CD4-positive, alpha-beta T cell treated with Interleukin-4 for 4 hours (primary cell): Measurements from ENCODE around the gene SEPSECS.

Source experiments
- DNase-seq: peaks from one replicate; pipeline ENCODE4 v3.0.0-alpha.2; 2020

Gene SEPSECS

DNA sequence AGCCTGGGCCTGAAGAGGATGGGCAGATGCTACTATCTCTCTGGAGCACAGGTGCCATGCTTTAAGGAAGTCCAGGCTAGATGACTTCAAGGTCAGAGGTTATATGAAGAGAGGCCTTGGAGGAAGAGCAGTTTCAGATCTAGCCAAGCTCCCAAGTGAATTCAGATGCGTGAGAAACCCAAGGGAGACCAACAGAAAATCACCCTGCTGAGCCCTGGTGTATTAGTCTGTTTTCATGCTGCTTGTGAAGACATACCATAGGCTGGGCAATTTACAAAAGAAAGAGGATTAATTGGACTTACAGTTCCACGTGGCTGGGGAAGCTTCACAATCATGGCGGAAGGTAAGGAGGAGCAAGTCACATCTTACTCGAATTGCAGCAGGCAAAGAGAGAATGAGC, 81.7 kb downstream of the SEPSECS start:
- DNase-seq = no peak

DNA sequence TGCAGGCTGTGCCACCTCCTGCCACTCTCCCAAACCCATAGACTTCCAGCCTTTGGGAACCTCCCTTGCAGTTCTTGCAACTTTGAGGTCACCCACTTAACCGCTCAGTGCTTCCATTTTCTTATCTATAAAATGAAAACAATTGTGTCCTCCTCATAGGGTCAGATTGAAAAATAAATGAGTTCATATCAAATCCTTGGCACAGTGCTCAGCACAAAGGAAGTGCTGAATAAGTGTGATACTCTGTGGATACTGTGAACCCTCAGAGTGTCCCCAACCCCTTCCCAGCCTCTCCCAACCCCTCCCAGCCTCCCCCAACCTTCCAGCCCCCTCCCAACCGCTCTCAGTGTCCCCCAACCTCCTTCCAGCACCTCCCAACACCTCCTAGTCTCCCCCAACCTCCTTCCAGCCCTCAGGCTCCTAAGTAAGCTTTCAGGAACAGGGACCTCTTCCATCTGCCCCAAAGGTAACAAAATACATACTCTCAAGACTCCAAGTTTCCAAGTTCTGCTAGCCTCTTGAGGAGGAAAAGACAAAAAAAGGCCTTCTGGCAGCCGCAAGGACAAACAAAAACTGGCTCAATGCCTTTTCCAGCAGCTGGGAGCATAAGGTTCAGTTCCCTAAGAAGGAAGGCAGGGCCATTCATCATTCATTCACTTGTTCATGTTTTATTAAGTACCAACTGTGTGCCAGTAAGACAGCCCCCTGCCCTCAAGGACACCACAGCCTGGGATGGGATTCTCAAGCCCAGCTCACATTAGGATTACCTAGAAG, 83.4 kb downstream of the SEPSECS start:
- no peak for DNase-seq

DNA sequence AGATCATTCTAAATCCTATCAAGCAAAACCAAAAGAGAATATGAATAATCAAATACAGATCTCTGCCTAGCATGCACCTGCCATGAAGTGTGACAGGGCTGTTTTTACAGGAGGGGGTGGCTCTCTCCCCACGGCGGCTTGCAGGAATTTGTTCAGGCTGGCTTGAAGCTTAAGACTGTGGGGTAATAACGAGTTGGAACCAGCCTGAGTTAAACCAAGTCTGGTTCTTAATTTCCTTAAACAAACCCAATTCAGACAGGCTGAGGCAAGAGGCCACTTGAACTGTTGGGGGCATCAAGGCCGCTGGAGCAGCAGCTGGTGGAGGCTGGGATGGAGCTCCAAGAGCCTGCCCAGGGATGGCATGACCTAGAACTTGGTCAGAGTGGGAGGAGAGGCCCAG, 84.4 kb downstream of the SEPSECS start:
- DNase-seq = no peak

DNA sequence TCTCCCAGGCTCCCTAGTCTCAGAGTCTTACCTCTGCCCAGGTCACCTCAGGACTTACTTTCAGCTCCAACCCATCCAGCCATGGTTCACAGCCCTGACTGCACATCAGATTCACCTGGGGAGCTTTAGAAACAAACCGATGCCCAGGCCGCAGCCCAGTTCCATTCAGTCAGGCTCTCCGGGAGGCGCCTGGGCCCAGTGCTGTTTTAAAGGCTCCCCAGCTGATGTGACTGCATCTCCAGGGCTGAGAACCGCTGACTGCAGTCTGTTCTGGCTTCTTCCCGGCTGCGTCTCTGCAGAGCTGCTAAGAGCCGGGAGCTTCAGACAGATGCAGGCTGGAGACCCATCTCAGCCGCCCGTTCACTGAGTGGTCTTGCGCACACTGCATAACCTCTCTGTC, 85.1 kb downstream of the SEPSECS start:
- no peak for DNase-seq

DNA sequence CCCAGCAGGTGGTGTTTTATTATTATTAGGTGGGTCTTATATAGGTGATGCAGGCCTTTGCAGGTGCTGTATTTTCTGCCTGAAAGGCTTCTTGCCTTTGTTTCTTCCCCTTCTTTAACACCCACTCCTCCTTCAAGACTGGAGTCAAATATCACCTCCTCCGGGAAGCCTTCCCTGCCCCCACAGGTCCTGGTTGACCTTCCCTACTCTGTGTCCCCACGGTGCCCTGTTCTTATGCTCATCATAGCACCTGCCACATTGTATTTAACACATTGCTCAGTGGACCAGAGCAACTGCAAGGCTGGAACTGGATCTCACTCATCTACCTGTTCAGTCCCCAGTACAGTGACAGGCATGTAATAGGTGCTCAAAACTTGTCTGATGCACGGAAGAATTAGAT, 89.7 kb downstream of the SEPSECS start:
- no peak for DNase-seq
